D721Med (cell line): ENCODE results near the gene ZP2.
"Not testable (repeated sequence)": the region's sequence is repeated elsewhere in the genome, so short reads cannot be mapped to it uniquely, and the experiment has no call there.

Experiments used
- DNase-seq: peaks from one replicate; pipeline ENCODE4 v3.0.0; 2011; ENCODE audit warnings: low spot score; ENCODE audit not compliant: insufficient read length
- FAIRE-seq: peaks from 2 replicates; lab custom pipeline; 2011; peaks lifted over from hg19 to GRCh38; lab: Jason Lieb, UNC
- CTCF ChIP-seq: IDR thresholded peaks from 2 replicates; pipeline ENCODE4 v1.5.1; 2012; ENCODE audit warnings: mild to moderate bottlenecking, control low read depth; ENCODE audit not compliant: insufficient read depth; ENCODE audit errors: missing control alignments

Gene ZP2

GRCh38 chr16:21158208-21159110 is 52.9 kb downstream of the ZP2 start, which contains the start of gene LDAF1:
LDAF1 (plus strand) TSS chr16:21158674; CDS start chr16:21161183, 2,509 bp downstream.
- FAIRE-seq (no peak), DNase-seq (peak; percentile 47)
- no peak for TF ChIP-seq CTCF

- no peak for TF ChIP-seq CTCF
- DNase-seq (no peak), FAIRE-seq (no peak)
These were observed 53.7 kb downstream of the ZP2 start for GRCh38 chr16:21157632-21158031.

GRCh38 chr16:21156767-21157467 is 54.5 kb downstream of the ZP2 start:
- no peak for FAIRE-seq
- DNase-seq = peak; percentile 55
- peak; percentile 68 for TF ChIP-seq CTCF

GRCh38 chr16:21156011-21156410 is 55.4 kb downstream of the ZP2 start:
- not testable (repeated sequence) for FAIRE-seq, DNase-seq

- DNase-seq, FAIRE-seq: not testable (repeated sequence)
These were observed 58.1 kb downstream of the ZP2 start for GRCh38 chr16:21153124-21153729.

GRCh38 chr16:21152160-21153030 is 59.0 kb downstream of the ZP2 start:
- FAIRE-seq, DNase-seq: not testable (repeated sequence)

- DNase-seq (no peak), FAIRE-seq (no peak)
- TF ChIP-seq CTCF = no peak
These were observed 60.9 kb downstream of the ZP2 start, which contains the start of gene DNAH3 for GRCh38 chr16:21150375-21151001. DNAH3 (minus strand) TSS chr16:21150846; CDS start chr16:21150319, 527 bp downstream.
